Stimulated activated CD8-positive, alpha-beta memory T cell treated with anti-CD3 and anti-CD28 coated beads, Interleukin-4, amount 100 ng/mL, for 48 hours (primary cell): ENCODE results near the gene ARL5C.

ENCODE experiments used
- DNase-seq: peaks from one replicate; pipeline ENCODE4 v3.0.0-alpha.2; 2020

The ARL5C gene

DNA sequence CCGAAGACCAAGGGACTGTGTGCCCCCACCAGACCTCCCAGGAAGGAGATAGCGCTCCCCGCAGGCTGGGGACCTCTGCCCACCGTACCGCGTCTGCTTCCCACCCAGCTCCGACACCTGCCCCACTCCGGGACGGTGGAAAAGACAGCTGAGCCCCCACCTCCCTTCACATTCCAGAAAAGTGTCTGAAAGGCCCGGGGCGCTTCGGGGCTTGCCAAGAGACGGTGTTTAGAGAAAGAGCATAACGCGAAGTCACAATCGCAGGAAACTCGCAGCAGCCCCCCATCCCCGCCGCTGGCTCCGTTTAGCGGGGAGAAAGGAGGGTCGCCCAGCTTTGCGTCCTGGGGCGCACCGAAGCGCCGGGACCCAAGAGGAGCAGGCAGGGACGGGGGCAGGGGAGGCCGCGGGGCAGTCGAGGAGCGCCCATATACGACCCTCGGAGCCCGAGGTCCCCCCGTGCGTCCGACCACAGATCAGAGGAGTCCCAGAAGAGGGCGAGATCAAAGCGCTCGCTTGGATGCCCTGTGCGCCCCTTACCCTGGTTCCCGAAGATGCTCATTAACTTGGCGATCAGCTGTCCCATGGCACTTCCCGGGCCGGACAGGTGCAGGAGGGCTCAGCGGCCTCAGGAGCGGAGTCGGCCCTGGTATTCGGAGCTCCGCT, 652 bp downstream of the ARL5C start:
- no peak for DNase-seq

DNA sequence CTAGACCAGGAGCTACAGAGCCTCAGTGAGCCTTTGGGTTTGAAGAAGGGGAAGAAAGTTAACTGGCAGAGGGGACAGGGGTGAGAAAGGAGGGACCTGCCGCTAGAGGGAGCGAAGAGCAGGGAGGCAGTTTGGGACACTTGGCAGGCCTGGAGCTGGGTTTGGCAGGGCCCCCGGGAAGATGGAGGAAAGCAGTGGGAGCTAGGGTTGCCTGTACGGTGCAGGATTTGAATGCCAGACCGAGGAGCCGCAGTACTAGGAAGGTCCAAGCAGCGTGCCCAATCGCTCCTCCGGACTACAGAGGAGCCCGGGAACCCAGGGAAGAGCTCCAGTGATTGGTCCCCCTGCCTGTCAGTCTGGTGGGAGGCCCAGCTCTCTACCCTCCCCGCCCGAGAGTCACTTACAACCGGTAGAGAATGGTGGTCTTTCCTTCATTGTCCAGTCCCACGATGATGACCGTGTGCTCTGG, 1.3 kb downstream of the ARL5C start:
- peak; percentile 86 for DNase-seq

DNA sequence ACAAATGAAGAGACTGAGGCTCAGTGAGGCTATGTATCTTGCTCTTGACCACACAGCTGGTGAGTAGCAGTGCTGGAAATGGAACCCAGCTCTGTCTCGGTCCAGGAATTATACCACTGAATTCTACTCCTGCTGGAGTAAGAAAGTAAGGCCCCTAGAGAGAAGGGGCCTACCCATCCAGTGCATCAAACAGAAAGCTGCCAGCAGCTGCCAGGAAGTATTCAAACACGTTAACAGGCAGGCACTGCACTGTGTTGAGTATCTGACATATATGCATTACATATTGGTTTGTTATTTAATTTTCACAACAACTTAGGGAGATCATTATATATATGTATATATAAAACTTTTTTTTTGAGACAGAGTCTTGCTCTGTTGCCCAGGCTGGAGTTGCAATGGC, 4.0 kb downstream of the ARL5C start:
- DNase-seq, result no peak

DNA sequence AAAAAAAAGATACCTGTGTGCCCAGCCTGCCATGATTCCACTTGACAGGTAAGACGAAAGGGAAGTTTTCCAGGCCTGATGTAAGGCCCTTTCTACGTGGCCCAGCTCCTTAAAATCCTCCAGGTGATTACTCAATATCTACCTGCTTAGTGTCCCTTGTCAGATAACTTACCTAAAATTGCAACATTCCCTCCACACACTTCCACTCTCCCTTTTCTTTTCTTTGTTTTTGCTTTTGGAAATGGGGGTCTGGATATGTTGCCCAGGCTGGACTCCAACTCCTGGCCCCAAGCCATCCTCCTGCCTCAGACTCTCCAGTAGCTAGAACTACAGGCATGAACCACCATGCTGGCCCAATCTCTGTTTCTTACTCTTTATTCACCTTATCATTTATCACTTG, 7.3 kb downstream of the ARL5C start:
- DNase-seq, result no peak

DNA sequence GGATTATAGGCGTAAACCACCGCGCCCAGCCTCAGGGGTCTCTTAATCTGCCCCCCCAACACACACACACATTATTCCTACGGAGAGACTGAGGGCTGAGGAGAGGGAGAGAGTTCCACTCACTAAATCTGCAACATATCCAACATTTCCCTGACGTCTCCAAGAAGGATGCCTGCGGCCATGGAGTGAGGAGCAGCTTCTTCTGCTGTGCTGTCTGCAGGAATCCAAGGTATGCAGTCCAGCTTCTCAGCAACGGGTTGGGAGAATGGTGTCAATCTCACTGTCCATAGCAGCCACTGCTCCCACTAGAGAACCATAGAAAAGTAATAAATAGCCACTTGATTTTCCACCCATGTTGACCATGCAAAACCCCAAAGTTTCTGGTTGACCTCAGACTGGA, 9.5 kb downstream of the ARL5C start:
- no peak for DNase-seq

DNA sequence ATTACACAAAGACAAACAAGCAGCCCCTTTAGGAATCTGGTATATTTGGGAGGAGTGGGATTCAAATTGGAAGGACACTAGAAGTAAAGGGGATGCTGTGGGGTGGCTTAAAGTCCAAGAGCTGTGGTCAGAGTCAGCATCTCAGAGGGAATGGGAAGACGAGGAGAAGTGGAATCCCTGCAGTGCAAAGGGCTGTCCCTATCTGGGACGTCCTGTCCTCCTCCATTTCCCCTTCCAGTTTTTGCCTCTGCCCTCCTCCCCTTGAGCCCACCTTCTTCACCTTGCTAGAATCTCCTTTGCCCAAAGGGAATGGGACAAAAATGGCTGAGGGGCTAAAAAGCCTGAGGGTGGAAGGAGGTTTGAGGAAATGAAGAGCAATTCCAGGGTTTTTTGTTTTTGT, 10.3 kb downstream of the ARL5C start:
- DNase-seq, result no peak

DNA sequence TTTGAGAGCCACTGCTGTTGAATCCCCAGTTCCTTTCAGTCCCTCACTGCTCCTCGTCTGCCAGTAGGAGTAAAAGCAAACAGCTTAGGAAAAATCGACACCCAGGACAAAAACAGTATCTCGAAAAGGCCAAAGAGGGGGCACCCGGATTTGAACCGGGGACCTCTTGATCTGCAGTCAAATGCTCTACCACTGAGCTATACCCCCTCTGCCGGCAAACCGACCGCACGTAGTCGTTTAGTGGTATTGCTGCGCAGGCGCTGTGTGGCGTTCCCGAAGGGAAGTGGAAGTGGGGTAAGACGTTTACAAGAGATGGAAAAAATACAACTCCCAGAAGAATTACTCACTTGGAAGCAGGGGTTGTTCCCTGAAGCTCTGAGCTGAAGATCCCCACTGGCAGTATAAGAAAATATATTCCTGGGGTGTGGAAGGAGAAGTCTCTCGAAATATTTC, 12.3 kb downstream of the ARL5C start:
- DNase-seq, result peak; percentile 99

DNA sequence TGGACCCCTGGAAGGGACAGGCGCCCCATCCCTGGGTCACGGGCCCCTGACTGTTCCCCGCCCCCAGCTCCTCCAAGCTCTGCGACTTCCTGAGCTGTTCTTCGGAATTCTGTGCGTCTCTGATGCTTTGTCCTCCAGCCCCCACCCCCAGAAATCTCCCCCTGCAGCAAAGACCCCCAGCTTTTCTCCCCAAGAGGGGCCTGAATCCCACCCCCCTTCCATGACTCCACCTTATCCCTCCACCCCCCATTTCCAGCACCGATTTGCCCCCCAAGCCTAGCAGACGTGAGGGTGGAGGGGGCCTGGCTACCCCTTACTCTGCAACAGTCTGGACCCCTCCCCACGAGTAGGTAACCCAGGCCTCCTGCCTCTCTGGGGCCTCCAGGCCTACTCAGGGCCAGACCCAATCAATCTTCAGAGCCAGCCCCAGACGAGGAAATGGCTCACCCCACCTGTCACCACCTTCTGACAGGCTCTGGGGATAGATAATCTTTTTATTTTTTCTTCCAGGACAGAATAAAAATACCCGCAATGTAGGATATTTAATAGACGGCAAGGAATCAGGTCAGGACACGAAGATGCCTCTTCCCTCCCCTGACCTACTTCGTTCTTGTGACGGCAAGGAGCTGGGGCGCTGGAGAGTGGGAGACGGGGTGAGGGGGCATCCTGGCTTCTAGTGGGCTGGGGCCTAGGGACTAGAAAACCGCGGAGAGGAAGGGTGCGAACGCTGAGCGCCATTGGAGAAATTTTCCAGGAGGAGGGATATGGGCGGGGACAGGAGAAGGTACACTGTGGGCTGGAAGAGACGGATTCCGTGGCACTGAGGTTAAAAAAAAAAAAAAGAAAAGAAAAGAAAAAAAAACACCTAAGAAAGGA, 13.8 kb downstream of the ARL5C start:
- DNase-seq, result peak; percentile 44

DNA sequence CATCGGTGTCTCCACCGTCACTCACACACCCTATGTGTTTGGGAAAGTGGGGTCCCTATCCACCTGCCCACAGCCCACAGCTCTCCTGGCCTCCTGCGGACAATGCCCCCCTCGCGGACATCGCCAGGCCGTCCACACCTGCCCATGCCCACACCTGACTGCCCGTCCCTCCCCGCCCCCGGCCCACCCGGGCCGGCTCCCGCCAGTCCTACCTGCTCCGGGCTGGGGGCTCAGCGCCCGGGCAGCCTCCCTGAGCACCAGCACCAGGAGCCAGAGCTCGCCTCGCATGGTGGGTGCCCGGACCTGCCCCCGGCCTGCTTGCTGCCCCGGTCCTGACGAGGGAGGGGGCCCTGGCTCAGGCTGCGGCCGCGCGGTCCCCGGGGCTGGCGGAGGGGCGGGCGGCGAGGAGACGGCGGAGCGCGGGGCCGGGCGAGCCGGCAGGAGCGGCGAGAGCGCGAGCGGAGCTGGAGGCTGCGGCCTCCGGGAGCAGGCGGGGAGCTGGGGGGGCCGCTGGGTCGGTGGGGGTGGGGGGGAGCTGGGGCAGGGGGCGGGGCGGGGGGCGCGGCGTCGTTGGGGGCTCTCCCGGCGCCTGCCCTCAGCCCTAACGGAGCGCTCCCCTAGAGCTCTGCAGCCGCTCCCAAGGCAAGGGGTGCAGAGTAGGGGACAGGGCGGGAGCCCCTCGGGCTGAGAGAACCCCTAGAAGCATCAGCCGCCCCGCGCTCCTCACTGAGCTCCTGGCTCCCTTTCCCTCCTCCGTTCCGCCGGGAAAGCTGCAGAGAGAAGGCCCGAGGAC, 14.6 kb downstream of the ARL5C start, which contains the start of gene PLXDC1:
Gene PLXDC1 (minus strand): TSS at position 488 of the 793 bp plus-strand sequence. CDS start 200 bp downstream, at position 288.
- DNase-seq, result no peak

DNA sequence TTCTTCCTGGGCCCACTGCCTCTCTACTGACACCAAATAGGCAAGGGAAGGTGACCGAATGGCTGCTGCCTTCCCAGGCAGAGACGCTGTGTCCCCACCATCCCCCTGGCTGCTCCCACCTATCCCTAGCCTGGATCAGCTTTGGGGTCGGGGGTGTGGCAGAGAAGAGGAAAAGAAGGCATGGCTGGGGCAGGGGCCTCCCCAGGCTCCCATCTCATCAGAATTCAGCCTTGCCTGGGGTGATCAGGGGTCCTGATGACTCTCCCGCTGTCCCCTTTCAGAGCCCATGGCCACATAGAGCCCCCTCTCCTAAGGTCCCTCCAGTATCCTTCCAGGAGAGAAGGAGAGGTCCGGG, 15.2 kb downstream of the ARL5C start:
- no peak for DNase-seq

DNA sequence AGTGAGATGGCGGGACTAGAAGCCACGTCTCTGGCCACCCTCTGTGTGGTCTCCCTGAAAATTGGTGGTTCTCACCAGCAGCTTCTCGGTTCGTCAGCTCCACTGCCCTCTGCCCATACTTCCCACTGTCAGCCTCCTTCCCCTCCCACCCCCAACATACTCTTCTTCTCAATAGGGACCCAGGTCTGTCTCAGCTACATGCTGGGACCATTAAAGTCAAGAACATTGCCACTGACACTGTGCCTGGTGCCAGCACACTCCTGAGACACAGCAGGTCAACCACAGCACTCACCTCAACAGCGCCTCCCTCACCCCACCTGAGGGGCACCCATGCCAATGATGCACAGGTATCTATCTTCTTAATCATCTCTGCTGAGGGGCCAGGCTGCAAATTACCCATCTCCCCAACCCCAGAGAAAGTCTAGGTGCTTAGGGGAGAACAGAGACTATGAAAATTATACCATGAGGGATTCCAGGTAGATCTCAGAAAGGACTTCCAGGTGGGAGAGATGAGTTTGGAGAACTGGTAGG, 15.8 kb downstream of the ARL5C start:
- DNase-seq, result no peak

DNA sequence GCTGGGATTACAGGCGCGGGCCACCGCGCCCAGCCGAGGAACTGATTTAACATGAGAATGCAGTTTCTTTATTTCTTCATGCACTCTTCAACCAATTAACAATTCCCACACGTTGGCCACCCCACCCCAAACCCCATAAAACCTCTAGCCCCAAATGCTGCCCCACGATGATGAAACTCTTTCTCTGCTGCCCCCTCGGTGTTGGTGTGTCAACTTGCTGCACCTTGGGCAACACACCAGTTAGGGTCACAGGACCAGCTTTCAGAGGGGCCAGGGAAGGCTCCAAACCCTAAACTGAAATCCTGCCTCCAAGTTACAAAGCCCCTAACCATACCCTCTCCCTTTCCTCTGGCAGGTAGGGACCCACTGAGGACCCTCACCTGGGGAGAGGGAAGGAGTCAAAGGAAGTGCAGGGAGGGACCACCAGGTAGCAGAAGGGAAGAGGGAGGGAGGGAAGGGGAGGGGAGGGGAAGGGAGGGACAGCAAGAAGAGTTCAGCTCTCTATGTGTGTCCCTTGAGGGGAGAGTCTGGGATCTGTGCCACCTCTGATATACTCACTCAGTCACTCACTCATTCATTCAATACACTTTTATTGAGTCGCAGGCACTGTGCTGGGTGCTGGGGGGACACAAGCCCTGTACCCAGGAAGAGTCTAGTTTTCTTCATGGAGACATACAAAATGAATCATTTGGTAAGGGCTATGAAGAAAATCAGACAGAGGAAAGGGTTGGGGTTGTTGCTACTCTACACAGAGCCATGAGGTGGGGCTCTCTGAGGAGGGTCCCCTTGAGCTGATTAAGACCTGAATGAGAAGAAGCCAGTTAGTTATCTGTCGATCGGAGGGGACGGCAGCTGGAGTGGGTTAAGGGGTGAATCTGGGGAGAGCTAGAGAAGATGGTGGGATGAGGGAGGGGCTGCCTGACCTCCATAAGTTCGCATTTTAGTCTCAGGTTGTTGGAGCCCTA, 18.5 kb downstream of the ARL5C start:
- DNase-seq, result no peak

DNA sequence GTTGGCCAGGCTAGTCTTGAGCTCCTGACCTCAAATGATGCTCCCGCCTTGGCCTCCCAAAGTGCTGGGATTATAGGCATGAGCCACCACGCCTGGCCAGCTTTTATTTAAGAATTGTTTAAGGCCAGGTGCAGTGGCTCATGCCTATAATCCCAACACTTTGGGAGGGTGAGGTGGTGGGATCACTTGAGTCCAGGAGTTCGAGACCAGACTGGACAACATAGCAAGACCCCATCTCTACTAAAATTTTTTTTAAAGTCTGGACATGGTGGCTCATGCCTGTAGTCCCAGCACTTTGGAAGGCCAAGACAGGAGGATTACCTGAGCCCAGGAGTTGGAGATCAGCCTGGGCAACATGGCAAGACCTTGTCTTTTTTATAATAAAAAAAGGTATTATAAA, 19.7 kb downstream of the ARL5C start:
- no peak for DNase-seq

DNA sequence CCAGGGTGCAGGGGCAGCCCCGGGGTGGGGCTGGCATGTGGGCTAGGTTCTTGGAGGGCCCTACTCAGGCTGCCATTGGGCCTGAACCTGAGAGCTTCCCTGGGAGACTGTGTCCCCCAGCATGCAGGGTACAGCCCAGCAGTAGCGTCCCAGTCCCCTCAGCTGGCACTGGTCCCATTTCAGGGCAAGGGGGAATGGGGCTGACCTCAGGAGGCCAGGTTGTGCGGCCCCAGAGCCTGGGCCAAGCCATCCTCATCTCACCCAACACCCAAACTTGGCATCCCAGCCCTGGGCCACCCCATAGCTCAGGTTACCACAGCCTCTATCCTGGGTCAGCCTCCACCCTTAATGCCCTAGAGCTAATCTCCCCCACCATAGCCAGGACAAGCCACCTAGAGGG, 20.8 kb downstream of the ARL5C start:
- no peak for DNase-seq

DNA sequence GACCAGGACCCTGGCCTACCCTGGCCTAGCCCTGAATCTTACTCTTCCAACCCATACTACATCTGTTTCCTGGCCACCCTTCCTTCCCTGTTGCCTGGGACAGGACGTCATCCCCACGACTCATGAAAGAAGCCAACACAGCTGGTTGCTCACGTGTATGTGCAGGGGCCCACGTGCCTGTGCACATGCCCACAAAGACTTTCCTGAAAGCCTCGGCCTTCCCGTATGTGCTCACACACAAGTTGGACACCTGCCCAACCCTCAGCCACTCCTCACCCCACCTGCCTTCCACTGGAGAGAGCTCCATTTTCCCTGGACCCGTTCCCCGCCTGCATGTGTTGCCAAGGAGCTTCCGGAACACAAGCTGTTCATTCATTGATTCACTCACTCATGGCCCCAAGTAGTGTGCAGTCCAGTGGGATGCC, 21.5 kb downstream of the ARL5C start:
- no peak for DNase-seq

DNA sequence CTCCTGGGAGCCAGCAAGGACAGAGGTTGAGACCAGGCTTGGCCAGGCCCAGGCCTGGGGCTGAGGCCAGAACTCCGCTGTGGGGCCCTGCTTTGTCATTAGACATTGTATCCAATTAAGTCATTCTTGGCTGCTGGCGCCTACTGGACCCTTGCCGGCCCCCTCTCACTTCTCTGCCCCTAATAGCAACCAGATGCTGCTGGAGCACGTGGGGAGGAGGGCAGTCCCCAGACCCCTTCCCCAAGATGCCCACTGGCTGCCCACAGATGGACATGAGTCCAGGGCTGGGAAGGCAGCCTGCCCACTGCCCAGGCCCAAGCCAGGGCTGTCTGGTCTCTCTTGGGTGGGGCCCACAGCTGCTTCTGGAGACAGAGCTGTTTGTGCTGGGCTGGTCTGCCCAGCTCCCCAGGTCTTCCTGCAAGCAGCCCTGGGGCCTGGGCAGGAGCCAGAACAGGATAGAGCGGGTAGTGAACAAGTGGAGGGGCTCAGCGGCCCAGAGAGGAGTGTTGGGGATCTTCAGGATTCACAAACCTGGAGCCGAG, 22.3 kb downstream of the ARL5C start:
- no peak for DNase-seq

DNA sequence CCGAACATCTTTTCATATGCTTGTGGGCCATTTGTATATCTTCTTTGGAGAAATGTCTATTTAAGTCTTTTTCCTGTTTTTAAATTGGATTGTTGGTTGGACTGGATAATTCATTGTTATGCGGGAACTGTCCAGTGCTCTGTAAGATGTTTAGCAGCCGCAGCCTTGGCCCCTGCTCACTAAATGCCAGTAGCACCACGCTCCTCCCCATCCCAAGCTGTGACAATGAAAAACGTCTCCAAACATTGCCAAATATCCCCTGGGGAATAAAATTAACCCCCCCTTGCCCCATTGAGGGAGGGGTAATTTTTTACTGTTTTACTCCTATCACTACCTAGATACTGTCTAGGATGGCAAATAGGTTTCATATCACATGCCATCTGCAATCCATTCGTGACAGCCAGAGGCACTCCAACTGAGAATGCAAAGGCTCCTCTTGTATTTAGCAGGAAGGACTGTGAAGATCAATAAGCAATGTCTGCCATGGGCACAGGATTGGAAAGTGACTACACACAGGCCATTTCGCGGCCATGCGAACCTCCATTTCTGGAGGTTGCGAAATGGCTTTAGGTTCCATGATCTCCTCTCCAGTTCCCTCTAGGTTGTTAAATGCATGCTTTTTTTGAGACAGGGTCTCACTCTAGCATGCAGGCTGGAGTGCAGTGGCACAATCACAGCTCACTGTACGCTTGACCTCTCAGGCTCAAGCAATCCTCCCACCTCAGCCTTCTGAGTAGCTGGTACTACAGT, 23.9 kb downstream of the ARL5C start:
- DNase-seq, result no peak

DNA sequence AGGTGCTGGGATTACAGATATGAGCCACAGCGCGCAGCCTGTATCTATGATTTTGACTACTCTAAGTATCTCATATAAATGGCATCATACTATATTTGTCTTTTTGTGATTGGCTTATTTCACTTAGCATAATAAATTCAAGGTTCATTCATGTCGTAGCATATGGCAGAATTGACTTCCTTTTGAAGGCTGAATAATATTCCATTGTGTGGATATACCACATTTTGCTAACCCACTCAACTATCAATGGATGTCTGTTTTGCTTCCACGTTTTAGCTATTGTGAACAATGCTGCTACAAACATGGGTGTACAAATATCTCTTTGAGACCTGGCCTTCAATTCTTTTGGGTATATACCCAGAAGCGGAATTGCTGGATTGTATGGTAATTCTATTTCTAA, 24.7 kb downstream of the ARL5C start:
- DNase-seq, result no peak

DNA sequence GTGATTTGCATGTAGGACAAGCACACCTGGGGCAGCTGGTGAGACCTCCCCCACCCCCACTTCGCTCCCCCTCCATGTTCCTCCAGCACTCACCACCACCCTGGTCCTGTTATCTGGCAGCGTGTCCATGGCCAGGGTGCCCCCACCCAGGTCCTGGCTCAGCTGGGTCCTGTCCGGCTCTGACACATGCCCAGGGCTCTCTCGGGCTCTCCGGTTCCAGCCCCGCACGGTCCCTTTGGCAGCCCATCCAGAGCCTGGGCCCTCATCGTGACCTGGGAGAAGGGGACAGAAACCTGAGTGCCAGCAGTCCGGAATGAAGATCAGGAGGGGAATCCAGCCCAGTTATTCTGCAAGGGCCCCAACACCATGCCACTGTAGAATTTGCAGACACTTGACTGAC, 26.4 kb downstream of the ARL5C start:
- DNase-seq, result no peak

DNA sequence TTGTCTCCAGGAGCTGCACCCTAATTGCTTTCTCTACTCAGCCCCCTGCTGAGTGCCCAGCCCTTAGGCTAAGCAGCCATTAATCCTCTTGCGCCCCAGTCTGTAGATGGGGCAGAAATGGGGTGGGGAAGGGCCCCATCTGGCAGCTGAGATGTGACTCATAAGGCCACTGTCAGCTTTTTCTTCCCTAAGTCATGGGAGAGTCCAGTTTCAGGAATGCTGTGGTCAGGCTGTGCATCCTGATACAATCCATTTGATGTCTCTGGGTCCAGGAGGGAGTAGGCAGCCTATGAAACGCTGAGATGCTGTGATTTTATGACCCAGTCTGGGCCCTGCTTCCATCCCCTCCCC, 26.8 kb downstream of the ARL5C start:
- DNase-seq, result no peak
